Measurements from ENCODE around the gene GPR27. TPM values are rescaled to one million over a fixed set of nuclear protein-coding genes. Genes with fewer than 3 reads are reported as not detected.

The GPR27 gene
- total and polyA plus RNA-seq, 10 of the 15 experiments (the other 5 are each of a cell fraction or from before 2014, with no cell fraction given) = not detected

- Histone ChIP-seq H4K20me1 (ENCODE audit: control insufficient read depth, insufficient read depth) (no peaks in the 10 kb centered on the region), H3K4me3 (no peak overlapping the region), H3K36me3 (ENCODE audit: control insufficient read depth in 2 of 2, insufficient read depth in 2 of 2, low read length in 1 of 2) (no peaks in the 10 kb centered on the region), H3K27ac (ENCODE audit: control insufficient read depth, insufficient read depth) (no peak overlapping the region), H2AFZ (ENCODE audit: control insufficient read depth, low read depth, low read length) (no peak overlapping the region), H3K4me2 (ENCODE audit: control insufficient read depth, insufficient read depth) (no peak overlapping the region), H3K9me3 (replicated peaks; ENCODE audit: control insufficient read depth, insufficient read depth, low read length) (no peaks in the 10 kb centered on the region), H3K27me3 (replicated peaks in 1 of 2; ENCODE audit: control insufficient read depth in 2 of 2, insufficient read depth in 2 of 2, low read length in 1 of 2) (peaks cover 0 to 4% of the 10 kb centered on the region in 2 experiments; a peak in 2 of 4 replicates), H3K79me2 (ENCODE audit: control insufficient read depth, insufficient read depth, low read length) (no peaks in the 10 kb centered on the region), H3K4me1 (ENCODE audit: control insufficient read depth, insufficient read depth, low read length) (no peaks in the 10 kb centered on the region), H3K9ac (ENCODE audit: control insufficient read depth, insufficient read depth, low read length) (no peak overlapping the region)
- CTCF ChIA-PET = no interaction called here
- in situ Hi-C loops (cut with MboI) (no loop called here), intact Hi-C loops (cut with micrococcal nuclease; ENCODE audit: unreplicated experiment) (no loop called here)
- SMC1A ChIA-PET (ENCODE audit: uncharacterized antibody, unreplicated experiment) = interaction anchor here (1.4 kb wide), 1 partner anchor 10 kb away, joined by 3 read pairs; no protein-coding TSS in a partner anchor
- TF ChIP-seq REST (IDR thresholded peaks at IDR 0.05; ENCODE audit: low read depth, low read length) = no peak
- RAD21 ChIA-PET (ENCODE audit: unreplicated experiment) = no interaction called here
- FAIRE-seq (no peak), DNase-seq (ENCODE audit: low read depth, low spot score) (no peak), ATAC-seq (no peak)
- no TSS peak for BruUV-seq (replicated peaks)
- POLR2A ChIA-PET = no interaction called here
- WGBS (ENCODE audit: insufficient coverage, insufficient replicate concordance, low lambda C conversion rate, missing lambda C conversion rate) = 51% methylated on average over 3 of the region's 3 CpGs
These were observed 51.5 kb downstream of the GPR27 start for GRCh38 chr3:71805199-71805598.

- H3K79me2 ChIP-seq (ENCODE audit: control insufficient read depth, insufficient read depth, low read length) = no peaks in the 10 kb centered on the region
- intact Hi-C loops (cut with micrococcal nuclease; ENCODE audit: unreplicated experiment) (no loop called here), in situ Hi-C loops (cut with MboI) (no loop called here)
- no peak overlapping the region for H3K4me3 ChIP-seq
- H3K27me3 ChIP-seq (replicated peaks in 1 of 2; ENCODE audit: control insufficient read depth in 2 of 2, insufficient read depth in 2 of 2, low read length in 1 of 2) = peaks cover 0 to 4% of the 10 kb centered on the region in 2 experiments; a peak in 2 of 4 replicates
- H3K36me3 ChIP-seq (ENCODE audit: control insufficient read depth in 2 of 2, insufficient read depth in 2 of 2, low read length in 1 of 2) = no peaks in the 10 kb centered on the region
- RAD21 ChIA-PET (ENCODE audit: unreplicated experiment) = no interaction called here
- no peaks in the 10 kb centered on the region for H3K4me1 ChIP-seq (ENCODE audit: control insufficient read depth, insufficient read depth, low read length)
- no peak overlapping the region for H3K4me2 ChIP-seq (ENCODE audit: control insufficient read depth, insufficient read depth)
- no peaks in the 10 kb centered on the region for H4K20me1 ChIP-seq (ENCODE audit: control insufficient read depth, insufficient read depth)
- FAIRE-seq (no peak), ATAC-seq (no peak), DNase-seq (ENCODE audit: low read depth, low spot score) (no peak)
- SMC1A ChIA-PET (ENCODE audit: uncharacterized antibody, unreplicated experiment) = interaction anchor here (1.4 kb wide), 1 partner anchor 10 kb away, joined by 3 read pairs; no protein-coding TSS in a partner anchor
- H3K9me3 ChIP-seq (replicated peaks; ENCODE audit: control insufficient read depth, insufficient read depth, low read length) = no peaks in the 10 kb centered on the region
- no TSS peak for BruUV-seq (replicated peaks)
- H3K27ac ChIP-seq (ENCODE audit: control insufficient read depth, insufficient read depth) = no peak overlapping the region
- WGBS (ENCODE audit: insufficient coverage, insufficient replicate concordance, low lambda C conversion rate, missing lambda C conversion rate) = 50% methylated on average over 2 of the region's 2 CpGs
- CTCF ChIA-PET = no interaction called here
- no peak overlapping the region for H2AFZ ChIP-seq (ENCODE audit: control insufficient read depth, low read depth, low read length)
- H3K9ac ChIP-seq (ENCODE audit: control insufficient read depth, insufficient read depth, low read length) = no peak overlapping the region
- POLR2A ChIA-PET = no interaction called here
- TF ChIP-seq NBN (IDR thresholded peaks at IDR 0.05) (no peak), IRF5 (IDR thresholded peaks at IDR 0.05; ENCODE audit: borderline replicate concordance) (no peak), POU2F2 (IDR thresholded peaks at IDR 0.05; ENCODE audit: borderline replicate concordance, low read depth, low read length) (no peak), NFXL1 (IDR thresholded peaks at IDR 0.05; ENCODE audit: borderline replicate concordance) (no peak), SREBF1 (IDR thresholded peaks at IDR 0.05; ENCODE audit: low read length) (no peak), KLF5 (IDR thresholded peaks at IDR 0.05; ENCODE audit: partially characterized antibody) (no peak), SRF (IDR thresholded peaks at IDR 0.05; ENCODE audit: low read depth in 2 of 2, low read length in 2 of 2) (no peak), NFYB (IDR thresholded peaks at IDR 0.05; ENCODE audit: insufficient read depth, low read depth, low read length) (no peak), GATAD2B (conservative IDR thresholded peaks at IDR 0.05; ENCODE audit: low read depth) (no peak)
These were observed 52.0 kb downstream of the GPR27 start for GRCh38 chr3:71805691-71806090.
